ENCODE data around the gene NEMF. TPM values are rescaled to one million over a fixed set of nuclear protein-coding genes. Genes with fewer than 3 reads are reported as not detected.
"Not testable (repeated sequence)": the region's sequence is repeated elsewhere in the genome, so short reads cannot be mapped to it uniquely, and the experiment has no call there.

NEMF gene
- total RNA-seq, 1 donor from 2014 or later: 87.9 TPM

DNA sequence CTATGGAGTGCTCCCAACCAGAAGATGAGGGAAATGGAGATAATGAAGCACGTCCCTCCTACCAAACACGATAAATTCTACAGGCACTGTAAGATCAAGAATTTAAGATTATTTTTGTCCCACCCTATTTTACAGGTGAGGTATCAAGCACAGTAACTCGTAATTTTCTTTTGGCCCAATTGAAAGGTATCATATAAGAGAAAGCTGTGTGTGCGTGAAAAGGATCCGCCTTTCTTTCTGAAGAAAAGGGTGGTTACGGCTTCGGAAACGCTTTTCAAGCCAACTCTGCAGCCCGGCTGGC is 85.4 kb downstream of the NEMF start:
- TF ChIP-seq CTCF (conservative IDR thresholded peaks at IDR 0.05): no peak
- H3K4me1 Mint-ChIP-seq (ENCODE audit: unreplicated experiment): peaks cover 27% of the 10 kb centered on the region
- peak overlapping the region; percentile 97 for H3K4me3 Mint-ChIP-seq
- H3K27me3 Mint-ChIP-seq: no peaks in the 10 kb centered on the region
- H3K27ac Mint-ChIP-seq: peak overlapping the region; percentile 100
- no peak for DNase-seq (ENCODE audit: extremely low spot score, unreplicated experiment)
- peaks cover 3% of the 10 kb centered on the region for H3K36me3 Mint-ChIP-seq
- H3K9me3 Mint-ChIP-seq: no peaks in the 10 kb centered on the region

DNA sequence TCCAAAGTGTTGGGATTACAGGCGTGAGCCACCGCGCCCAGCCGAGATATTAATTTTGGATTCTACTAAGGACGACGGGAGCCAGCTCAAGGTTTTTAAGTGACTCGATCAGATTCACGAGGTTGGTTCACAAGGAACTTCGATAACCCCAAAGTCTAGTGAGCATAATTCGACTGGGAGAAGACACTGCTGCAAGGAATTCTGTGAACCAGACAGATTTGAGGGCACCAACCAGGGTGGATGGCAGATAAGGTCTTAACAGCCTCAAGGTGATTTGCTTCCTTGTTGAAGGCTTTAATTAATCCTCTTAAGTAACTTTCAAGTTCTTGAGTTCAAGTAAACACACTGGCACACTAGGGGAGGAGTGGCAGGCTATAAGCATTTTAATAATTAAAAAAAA is 85.7 kb downstream of the NEMF start:
- H3K4me1 Mint-ChIP-seq (ENCODE audit: unreplicated experiment): peaks cover 27% of the 10 kb centered on the region
- DNase-seq (ENCODE audit: extremely low spot score, unreplicated experiment): no peak
- H3K27me3 Mint-ChIP-seq: no peaks in the 10 kb centered on the region
- peak overlapping the region; percentile 97 for H3K4me3 Mint-ChIP-seq
- no peak for TF ChIP-seq CTCF (conservative IDR thresholded peaks at IDR 0.05)
- peak overlapping the region; percentile 100 for H3K27ac Mint-ChIP-seq
- no peaks in the 10 kb centered on the region for H3K9me3 Mint-ChIP-seq
- H3K36me3 Mint-ChIP-seq: peaks cover 3% of the 10 kb centered on the region

DNA sequence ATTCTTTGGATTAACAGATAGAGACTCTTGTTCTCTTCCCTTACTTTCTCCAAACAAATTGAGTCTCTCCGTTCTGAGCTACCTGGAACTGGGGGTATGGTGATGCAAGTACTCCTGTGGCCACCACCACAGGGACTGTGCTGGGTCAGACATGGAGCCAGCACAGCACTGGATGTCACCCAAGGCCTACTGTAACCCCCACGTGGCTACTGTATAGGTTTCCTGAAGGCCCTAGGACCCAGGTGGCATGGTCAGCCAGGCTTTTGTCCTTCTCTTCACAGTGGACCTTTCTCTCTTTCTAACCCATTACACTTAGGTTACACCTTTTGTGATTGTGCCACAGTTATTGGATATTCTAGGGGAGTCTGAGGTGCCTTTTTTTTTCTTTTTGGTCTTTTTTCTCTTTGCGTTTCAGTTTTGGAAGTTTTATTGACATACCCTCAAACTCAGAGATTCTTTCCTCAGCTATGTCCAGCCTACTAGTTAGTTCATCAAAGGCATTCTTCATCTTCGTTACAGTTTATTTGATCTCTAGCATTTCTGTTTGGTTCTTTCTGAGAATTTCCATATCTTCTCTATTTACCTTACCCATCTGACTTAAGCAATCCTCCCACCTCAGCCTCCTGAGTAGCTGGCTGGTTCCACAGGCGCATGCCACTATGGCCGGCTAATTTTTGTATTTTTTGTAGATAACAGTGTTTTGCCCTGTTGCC is 90.6 kb downstream of the NEMF start:
- H3K4me1 Mint-ChIP-seq (ENCODE audit: unreplicated experiment): no peaks in the 10 kb centered on the region
- TF ChIP-seq CTCF (conservative IDR thresholded peaks at IDR 0.05): no peak
- no peak overlapping the region for H3K27ac Mint-ChIP-seq
- H3K4me3 Mint-ChIP-seq: no peak overlapping the region
- H3K27me3 Mint-ChIP-seq: no peaks in the 10 kb centered on the region
- H3K36me3 Mint-ChIP-seq: no peaks in the 10 kb centered on the region
- no peaks in the 10 kb centered on the region for H3K9me3 Mint-ChIP-seq
- no peak for DNase-seq (ENCODE audit: extremely low spot score, unreplicated experiment)

DNA sequence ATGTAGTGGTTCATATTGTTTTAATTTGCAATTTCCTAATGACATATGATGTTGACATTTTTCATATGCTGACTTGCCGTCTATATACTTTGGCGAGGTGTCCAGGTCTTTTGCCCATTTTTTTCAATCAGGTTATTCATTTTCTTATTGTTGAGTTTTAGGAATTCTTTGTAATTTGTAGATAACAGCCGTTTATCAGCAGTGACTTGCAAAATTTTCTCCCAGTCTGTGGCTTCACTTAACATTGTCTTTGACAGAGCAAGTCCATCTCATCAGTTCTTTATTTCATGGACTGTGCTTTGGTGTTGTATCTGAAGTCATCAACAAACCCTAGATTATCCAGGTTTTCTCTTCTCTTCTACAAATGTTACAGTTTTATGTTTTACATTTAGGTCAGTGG is 97.2 kb downstream of the NEMF start:
- no peaks in the 10 kb centered on the region for H3K4me1 Mint-ChIP-seq (ENCODE audit: unreplicated experiment)
- no peaks in the 10 kb centered on the region for H3K9me3 Mint-ChIP-seq
- H3K36me3 Mint-ChIP-seq: no peaks in the 10 kb centered on the region
- TF ChIP-seq CTCF (conservative IDR thresholded peaks at IDR 0.05): no peak
- H3K4me3 Mint-ChIP-seq: no peak overlapping the region
- DNase-seq (ENCODE audit: extremely low spot score, unreplicated experiment): no peak
- H3K27ac Mint-ChIP-seq: no peak overlapping the region
- H3K27me3 Mint-ChIP-seq: peaks cover 3% of the 10 kb centered on the region

DNA sequence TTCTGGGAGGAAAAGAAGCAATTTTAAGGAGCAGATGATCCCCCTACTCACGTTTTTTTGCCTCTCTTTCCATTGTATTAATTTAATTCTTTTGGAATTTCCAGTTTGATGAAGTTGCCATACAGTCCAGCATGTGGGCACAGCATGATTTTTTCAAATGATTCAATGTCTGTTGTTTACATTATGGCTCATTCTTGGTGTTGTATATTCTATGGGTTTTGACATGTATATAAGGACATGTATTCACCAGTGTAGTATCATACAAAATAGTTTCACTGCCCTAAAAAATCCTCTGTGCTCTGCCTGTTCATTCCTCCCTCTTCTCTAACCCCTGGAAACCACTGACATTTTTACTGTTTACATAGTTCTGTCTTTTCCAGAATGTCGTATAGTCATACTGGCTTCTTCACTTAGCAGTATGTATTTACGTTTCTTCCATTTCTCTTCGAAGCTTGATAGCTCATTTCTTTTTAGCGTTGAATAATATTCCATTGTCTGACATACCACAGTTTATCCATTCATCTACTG is 98.0 kb downstream of the NEMF start:
- Mint-ChIP-seq H3K4me1 (ENCODE audit: unreplicated experiment) (no peaks in the 10 kb centered on the region), H3K27ac (no peak overlapping the region), H3K4me3 (no peak overlapping the region), H3K36me3 (no peaks in the 10 kb centered on the region), H3K27me3 (peaks cover 3% of the 10 kb centered on the region), H3K9me3 (no peaks in the 10 kb centered on the region)
- DNase-seq (ENCODE audit: extremely low spot score, unreplicated experiment): no peak
- no peak for TF ChIP-seq CTCF (conservative IDR thresholded peaks at IDR 0.05)

GRCh38 chr14:49746476-49746875 is 106.1 kb downstream of the NEMF start:
- H3K4me1 Mint-ChIP-seq (ENCODE audit: unreplicated experiment); H3K4me3 Mint-ChIP-seq; H3K27ac Mint-ChIP-seq; DNase-seq (ENCODE audit: extremely low spot score, unreplicated experiment); H3K36me3 Mint-ChIP-seq; H3K9me3 Mint-ChIP-seq; H3K27me3 Mint-ChIP-seq: not testable (repeated sequence)

All from type B pancreatic cell (in vitro differentiated cells).